LNCaP clone FGC (cell line): ENCODE results near the gene CACNA1B.

Source experiments
- DNase-seq: peaks from one replicate; pipeline ENCODE4 v3.0.0-alpha.2; 2011; ENCODE audit warnings: low read depth
- H3K4me3 ChIP-seq: 2 replicates; pipeline ENCODE4 v1.5.1; 2011; ENCODE audit warnings: mild to moderate bottlenecking, low read depth, low read length, control low read depth
- TF ChIP-seq, protein P1 (sequence below): IDR thresholded peaks from 2 replicates; pipeline ENCODE4 v1.5.1; 2012; ENCODE audit warnings: mild to moderate bottlenecking; ENCODE audit not compliant: control insufficient read depth, insufficient read depth; ENCODE audit errors: extremely low read depth

Gene CACNA1B

DNA sequence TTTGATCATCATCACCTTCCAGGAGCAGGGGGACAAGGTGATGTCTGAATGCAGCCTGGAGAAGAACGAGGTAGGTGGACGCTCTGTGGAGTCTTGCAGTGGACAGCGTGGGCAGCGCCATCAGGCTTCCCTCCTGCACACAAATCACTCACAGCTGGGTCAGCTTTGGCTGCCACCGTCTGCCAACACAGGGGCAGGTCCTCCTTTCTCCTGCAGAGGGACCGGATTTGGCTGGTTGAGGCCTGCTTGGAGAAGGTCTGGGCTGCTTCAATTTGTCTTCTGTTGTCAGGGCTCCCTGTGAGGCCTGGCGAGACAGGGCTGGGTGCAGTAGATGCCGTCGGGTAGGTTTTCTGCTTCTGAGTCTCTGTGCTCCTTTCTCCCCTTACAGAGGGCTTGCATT lies 180.6 kb downstream of the CACNA1B start:
- no peak for DNase-seq
- TF ChIP-seq, protein P1, sequence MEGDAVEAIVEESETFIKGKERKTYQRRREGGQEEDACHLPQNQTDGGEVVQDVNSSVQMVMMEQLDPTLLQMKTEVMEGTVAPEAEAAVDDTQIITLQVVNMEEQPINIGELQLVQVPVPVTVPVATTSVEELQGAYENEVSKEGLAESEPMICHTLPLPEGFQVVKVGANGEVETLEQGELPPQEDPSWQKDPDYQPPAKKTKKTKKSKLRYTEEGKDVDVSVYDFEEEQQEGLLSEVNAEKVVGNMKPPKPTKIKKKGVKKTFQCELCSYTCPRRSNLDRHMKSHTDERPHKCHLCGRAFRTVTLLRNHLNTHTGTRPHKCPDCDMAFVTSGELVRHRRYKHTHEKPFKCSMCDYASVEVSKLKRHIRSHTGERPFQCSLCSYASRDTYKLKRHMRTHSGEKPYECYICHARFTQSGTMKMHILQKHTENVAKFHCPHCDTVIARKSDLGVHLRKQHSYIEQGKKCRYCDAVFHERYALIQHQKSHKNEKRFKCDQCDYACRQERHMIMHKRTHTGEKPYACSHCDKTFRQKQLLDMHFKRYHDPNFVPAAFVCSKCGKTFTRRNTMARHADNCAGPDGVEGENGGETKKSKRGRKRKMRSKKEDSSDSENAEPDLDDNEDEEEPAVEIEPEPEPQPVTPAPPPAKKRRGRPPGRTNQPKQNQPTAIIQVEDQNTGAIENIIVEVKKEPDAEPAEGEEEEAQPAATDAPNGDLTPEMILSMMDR = no peak

GRCh38 chr9:138059196-138059595 lies 181.6 kb downstream of the CACNA1B start:
- TF ChIP-seq, protein P1 = no peak

More for the DNA sequence above, 180.6 kb downstream of the CACNA1B start:
- no peak overlapping the region for H3K4me3 ChIP-seq

GRCh38 chr9:138060365-138060764 lies 182.8 kb downstream of the CACNA1B start:
- DNase-seq = no peak
- TF ChIP-seq, protein P1 = no peak
- H3K4me3 ChIP-seq = no peak overlapping the region

More at GRCh38 chr9:138059196-138059595, 181.6 kb downstream of the CACNA1B start:
- H3K4me3 ChIP-seq = no peak overlapping the region
- DNase-seq = no peak

GRCh38 chr9:138060881-138061280 lies 183.3 kb downstream of the CACNA1B start:
- no peak overlapping the region for H3K4me3 ChIP-seq
- no peak for DNase-seq
- TF ChIP-seq, protein P1 = no peak

- TF ChIP-seq, protein P1 = no peak
- H3K4me3 ChIP-seq = no peak overlapping the region
- no peak for DNase-seq
Measured at GRCh38 chr9:138061631-138062030, 184.0 kb downstream of the CACNA1B start.

DNA sequence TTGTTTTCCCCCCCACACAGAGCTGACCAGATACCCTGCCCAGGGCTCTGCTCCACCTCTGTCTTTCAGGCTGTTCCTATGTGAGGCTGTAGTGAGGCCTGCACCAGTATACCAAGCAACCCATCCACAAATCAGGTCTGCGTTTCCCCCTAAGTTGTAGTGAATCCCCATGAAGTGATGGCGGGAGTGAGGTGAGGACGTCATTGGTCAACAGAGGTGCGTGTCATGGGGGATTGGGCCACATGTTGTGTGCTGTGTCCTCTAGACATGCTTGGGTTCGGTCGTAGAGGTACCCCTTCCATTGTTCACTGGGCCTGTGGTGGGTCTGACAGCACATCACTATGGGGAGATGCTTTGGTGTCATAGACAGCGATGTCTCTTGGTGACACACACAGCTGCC lies 184.6 kb downstream of the CACNA1B start:
- H3K4me3 ChIP-seq = no peak overlapping the region
- TF ChIP-seq, protein P1 = no peak
- DNase-seq = no peak

DNA sequence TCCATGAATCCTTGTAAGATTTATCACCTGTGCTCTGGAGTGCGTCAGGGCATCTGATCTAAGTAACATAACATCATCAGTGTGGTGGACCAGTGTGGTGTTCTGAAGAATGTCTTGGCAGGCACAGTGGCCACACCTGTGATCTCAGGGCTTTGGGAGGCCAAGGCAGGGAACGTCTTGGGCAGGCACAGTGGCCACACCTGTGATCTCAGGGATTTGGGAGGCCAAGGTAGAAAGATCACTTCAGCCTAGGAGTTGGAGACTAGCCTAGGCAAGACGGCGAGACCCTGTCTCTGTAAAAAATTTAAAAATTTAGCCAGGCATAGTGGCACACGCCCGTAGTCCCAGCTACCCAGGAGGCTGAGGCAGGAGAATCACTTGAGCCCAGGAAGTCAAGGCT lies 185.5 kb downstream of the CACNA1B start:
- DNase-seq = no peak
- no peak overlapping the region for H3K4me3 ChIP-seq
- TF ChIP-seq, protein P1 = no peak
